Testis (tissue), 2 donors: ENCODE measurements around the gene UBE2QL1.

ENCODE experiments used
- POLR2A ChIP-seq: fragments of 450-650 bp; IDR thresholded peaks from one replicate; pipeline ENCODE4 v1.6.1; 2017; ENCODE audit warnings: antibody characterized with exemption, mild to moderate bottlenecking, moderate library complexity
- TF ChIP-seq, protein P1 (sequence below), 3 experiments: fragments of 450-650 bp in 2 of 3; fragments of 200-600 bp in 1 of 3; sonication (generic) in 1 of 3; IDR thresholded peaks; one replicate each; pipeline ENCODE4 v1.5.1; 2016 to 2019; ENCODE audit warnings: antibody characterized with exemption in 3 of 3, mild to moderate bottlenecking in 2 of 3, moderate library complexity in 1 of 3

DNA sequence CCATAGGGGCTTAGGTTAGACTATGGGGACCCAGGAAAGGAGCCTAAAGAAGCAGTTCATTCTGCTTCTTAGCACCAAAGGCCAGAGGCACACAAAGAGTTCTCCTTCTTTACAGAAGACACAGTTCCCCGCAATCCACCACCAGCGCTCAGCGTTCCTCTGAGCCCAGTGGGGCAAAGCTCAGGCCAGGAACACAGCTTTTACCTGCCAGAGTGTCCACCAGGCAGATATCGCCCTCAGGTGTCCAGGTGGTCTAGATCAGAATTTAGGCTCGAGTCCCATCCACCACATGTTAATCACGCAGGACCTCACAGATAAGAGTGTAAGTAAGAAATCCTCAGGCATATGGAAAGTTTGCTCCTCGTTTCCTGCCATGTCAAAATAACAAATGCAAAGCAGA lies 53.0 kb downstream of the UBE2QL1 start:
- TF ChIP-seq, protein P1, sequence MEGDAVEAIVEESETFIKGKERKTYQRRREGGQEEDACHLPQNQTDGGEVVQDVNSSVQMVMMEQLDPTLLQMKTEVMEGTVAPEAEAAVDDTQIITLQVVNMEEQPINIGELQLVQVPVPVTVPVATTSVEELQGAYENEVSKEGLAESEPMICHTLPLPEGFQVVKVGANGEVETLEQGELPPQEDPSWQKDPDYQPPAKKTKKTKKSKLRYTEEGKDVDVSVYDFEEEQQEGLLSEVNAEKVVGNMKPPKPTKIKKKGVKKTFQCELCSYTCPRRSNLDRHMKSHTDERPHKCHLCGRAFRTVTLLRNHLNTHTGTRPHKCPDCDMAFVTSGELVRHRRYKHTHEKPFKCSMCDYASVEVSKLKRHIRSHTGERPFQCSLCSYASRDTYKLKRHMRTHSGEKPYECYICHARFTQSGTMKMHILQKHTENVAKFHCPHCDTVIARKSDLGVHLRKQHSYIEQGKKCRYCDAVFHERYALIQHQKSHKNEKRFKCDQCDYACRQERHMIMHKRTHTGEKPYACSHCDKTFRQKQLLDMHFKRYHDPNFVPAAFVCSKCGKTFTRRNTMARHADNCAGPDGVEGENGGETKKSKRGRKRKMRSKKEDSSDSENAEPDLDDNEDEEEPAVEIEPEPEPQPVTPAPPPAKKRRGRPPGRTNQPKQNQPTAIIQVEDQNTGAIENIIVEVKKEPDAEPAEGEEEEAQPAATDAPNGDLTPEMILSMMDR (IDR thresholded peaks at IDR 0.05) = no peak
- no peak for TF ChIP-seq POLR2A
